Erythroblast (primary cell): ENCODE data around the gene HEY2.
A peak's percentile ranks its signal among the peaks of the same experiment; 100 is the strongest.

ENCODE experiments used
- DNase-seq, 2 experiments: peaks; one replicate each; lab custom pipeline; 2025; lab: John Stamatoyannopoulos, UW
- GATA1 ChIP-seq: IDR thresholded peaks from 2 replicates; pipeline ENCODE4 v1.6.1; 2011; ENCODE audit warnings: low read depth, mild to moderate bottlenecking, control low read depth, low read length, moderate library complexity
- POLR2A ChIP-seq: IDR thresholded peaks from 2 replicates; pipeline ENCODE4 v1.6.1; 2011; ENCODE audit warnings: mild to moderate bottlenecking, low read length

Gene HEY2

DNA sequence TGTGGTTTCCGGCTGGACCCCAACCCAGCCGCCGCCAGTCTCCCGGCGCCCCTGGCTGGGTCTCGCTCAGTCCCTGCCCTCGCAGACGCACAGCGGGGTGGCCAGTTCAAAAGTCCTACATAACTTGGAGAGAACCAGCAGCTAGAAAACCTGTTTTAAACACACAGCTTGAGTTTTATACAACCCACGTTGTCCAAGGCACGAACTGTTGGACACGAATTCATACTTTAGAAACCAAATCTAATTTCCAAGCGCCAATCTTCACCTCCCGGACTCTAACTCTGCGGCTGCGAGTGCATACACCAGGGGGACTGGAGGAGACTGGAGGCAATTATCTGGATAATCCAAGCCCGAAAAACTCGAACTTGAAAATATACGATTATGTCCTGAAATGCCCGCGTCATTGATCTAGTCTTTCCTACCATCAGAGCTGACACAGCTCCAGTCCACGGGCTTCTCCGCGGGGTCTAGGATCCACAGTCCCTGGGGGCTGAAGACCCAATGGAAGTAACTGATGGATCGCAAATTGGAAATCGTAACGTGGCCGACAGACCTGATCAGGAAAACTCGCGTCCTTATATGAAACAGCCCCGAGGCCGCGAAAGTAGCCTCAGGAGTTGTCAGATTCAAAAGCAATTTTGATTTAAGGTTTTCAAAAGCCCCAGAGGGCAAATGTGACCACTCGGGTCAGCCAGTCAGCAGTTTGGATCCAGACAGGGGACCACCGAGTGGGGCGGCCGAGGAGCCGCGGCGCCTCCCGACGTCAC lies 843 bp upstream of the HEY2 start:
- DNase-seq: peak; percentile 59 to 70
- TF ChIP-seq GATA1: no peak
- no peak for TF ChIP-seq POLR2A

- TF ChIP-seq POLR2A (no peak), GATA1 (no peak)
These were observed 646 bp downstream of the HEY2 start for GRCh38 chr6:125749865-125750691.

GRCh38 chr6:125750692-125751333 lies 1.4 kb downstream of the HEY2 start:
- no peak for DNase-seq
- TF ChIP-seq POLR2A: no peak
- TF ChIP-seq GATA1: no peak

More at GRCh38 chr6:125749865-125750691, 646 bp downstream of the HEY2 start:
- DNase-seq: peak; percentile 85 to 90

- no peak for TF ChIP-seq POLR2A
- TF ChIP-seq GATA1: no peak
These were observed 2.0 kb downstream of the HEY2 start for GRCh38 chr6:125751334-125751916.

GRCh38 chr6:125752773-125753172 lies 3.3 kb downstream of the HEY2 start:
- TF ChIP-seq POLR2A (no peak), GATA1 (no peak)
- no peak for DNase-seq

More at GRCh38 chr6:125751334-125751916, 2.0 kb downstream of the HEY2 start:
- no peak for DNase-seq

DNA sequence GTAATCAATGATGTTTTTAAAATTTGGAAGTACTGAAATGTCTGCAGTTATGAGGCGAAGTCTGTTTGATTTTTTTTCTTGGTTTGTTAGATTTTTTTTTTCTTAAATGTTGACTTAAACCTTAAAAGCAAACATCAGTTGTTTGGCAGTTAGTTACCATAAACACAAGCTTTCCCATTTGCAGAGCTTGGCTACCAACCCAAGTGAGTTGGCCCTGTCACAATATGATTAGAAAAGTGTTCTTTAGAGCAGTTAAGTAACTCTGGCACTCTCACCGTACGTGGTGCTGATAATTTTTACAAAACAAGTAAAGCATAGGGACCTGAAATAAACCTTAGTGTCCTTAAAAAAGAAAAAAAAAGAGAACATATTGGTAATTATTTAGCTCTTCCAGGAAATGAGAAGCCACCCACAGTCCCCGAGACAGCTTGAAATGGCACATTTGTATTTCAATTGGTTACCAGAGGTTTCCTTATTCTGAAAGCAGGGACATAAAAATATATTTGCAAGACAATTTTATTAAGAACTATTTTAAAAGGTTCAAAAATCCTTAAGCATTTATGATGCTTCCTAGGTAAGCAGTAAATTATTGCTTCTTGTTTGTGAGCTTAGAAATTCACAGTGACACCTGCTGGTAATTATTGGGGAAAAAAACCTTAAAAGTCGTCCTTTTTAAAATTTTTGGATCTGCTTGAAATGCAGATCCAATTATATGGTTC lies 3.9 kb downstream of the HEY2 start:
- TF ChIP-seq POLR2A: no peak

GRCh38 chr6:125753937-125754259 lies 4.5 kb downstream of the HEY2 start:
- no peak for DNase-seq
- no peak for TF ChIP-seq POLR2A
- TF ChIP-seq GATA1: no peak

More for the DNA sequence above, 3.9 kb downstream of the HEY2 start:
- peak; percentile 55 to 67 for DNase-seq

DNA sequence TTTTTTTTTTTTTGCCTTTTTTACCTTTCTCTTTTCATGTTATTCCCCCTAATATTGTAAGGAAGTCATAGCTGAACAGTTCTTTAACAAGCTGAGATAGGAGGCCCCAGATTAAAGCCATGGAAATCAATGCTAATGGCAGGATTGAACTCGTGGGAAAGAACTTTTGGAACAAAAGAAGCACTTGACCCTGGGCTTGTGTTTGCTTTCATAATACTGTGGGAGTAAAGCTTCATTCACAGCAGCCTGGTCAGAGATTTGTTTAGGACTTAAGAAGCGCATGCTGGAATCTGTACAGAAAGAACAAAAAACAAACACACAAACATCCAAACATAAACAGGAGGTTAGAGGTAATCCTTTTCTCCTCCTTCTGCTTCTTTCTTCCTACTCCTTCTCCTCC lies 5.1 kb downstream of the HEY2 start:
- TF ChIP-seq POLR2A (no peak), GATA1 (no peak)
- no peak for DNase-seq

DNA sequence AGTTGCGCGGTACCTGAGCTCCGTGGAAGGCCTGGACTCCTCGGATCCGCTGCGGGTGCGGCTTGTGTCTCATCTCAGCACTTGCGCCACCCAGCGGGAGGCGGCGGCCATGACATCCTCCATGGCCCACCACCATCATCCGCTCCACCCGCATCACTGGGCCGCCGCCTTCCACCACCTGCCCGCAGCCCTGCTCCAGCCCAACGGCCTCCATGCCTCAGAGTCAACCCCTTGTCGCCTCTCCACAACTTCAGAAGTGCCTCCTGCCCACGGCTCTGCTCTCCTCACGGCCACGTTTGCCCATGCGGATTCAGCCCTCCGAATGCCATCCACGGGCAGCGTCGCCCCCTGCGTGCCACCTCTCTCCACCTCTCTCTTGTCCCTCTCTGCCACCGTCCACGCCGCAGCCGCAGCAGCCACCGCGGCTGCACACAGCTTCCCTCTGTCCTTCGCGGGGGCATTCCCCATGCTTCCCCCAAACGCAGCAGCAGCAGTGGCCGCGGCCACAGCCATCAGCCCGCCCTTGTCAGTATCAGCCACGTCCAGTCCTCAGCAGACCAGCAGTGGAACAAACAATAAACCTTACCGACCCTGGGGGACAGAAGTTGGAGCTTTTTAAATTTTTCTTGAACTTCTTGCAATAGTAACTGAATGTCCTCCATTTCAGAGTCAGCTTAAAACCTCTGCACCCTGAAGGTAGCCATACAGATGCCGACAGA lies 9.9 kb downstream of the HEY2 start:
- no peak for TF ChIP-seq POLR2A
- TF ChIP-seq GATA1: no peak
- peak; percentile 24 to 30 for DNase-seq

GRCh38 chr6:125759959-125760457 lies 10.6 kb downstream of the HEY2 start:
- TF ChIP-seq POLR2A: no peak
- TF ChIP-seq GATA1: no peak
- DNase-seq: no peak

DNA sequence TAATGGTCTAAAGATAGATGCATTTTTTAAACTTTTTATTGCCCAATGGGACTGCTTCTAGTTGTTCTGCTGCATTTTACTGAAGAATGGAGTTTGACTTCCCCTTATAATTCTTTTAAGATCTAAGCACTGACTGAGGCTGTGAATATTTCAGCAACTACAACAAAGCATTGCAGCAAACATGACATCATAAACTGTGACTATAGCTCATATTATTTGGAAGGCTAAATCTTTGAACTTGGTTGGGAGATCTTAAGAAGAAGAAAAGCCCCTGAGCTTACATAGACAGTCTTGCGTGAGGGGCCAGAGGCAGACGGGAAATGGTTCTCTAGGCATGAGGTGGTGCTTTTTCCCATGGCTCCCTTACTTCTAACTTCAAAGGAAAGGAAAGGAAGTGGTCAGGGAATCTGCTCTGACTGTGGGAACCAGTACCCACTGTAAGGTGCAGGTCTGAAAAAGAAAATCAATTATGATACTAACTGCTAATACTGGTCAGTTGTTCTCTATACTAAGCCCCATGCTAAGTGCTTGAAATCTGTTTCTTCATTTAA lies 14.8 kb downstream of the HEY2 start:
- TF ChIP-seq POLR2A: no peak
- TF ChIP-seq GATA1: no peak
- DNase-seq: no peak

GRCh38 chr6:125765944-125766343 lies 16.5 kb downstream of the HEY2 start:
- TF ChIP-seq POLR2A (no peak), GATA1 (no peak)
- DNase-seq: no peak
